ENCODE results near the gene INSIG1.

DNA sequence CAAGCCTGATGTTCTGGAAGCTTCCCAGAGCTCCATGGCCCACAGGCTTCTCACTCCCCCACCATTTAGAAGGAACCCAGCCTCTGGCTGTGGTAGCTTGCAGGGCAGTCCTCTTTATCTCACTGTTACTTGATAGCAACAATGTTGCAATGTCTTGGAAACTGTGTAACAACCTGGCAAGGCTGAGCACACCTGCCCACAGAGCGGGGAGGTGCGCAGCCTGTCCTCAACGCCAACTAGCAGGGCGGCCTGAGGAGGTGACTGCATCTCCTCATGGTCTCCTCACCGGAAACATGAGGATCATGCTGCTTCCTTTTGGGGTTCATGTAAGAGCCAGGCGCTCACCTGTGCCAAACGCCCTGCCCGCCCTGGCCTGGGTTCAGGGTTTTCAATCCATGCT, 43.7 kb upstream of the INSIG1 start:
- TF ChIP-seq, protein P1, sequence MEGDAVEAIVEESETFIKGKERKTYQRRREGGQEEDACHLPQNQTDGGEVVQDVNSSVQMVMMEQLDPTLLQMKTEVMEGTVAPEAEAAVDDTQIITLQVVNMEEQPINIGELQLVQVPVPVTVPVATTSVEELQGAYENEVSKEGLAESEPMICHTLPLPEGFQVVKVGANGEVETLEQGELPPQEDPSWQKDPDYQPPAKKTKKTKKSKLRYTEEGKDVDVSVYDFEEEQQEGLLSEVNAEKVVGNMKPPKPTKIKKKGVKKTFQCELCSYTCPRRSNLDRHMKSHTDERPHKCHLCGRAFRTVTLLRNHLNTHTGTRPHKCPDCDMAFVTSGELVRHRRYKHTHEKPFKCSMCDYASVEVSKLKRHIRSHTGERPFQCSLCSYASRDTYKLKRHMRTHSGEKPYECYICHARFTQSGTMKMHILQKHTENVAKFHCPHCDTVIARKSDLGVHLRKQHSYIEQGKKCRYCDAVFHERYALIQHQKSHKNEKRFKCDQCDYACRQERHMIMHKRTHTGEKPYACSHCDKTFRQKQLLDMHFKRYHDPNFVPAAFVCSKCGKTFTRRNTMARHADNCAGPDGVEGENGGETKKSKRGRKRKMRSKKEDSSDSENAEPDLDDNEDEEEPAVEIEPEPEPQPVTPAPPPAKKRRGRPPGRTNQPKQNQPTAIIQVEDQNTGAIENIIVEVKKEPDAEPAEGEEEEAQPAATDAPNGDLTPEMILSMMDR (IDR thresholded peaks at IDR 0.05 in 2 of 3, conservative IDR thresholded peaks at IDR 0.05 in 1 of 3; ENCODE audit: borderline replicate concordance in 1 of 3, insufficient read depth in 1 of 3, low read depth in 2 of 3, low read length in 2 of 3), result no peak
- TF ChIP-seq EZH2 (IDR thresholded peaks at IDR 0.05), result no peak
- TF ChIP-seq REST (IDR thresholded peaks at IDR 0.05; ENCODE audit: low read depth), result no peak
- no peak for TF ChIP-seq EGR1 (IDR thresholded peaks at IDR 0.05; ENCODE audit: low read depth)
- no peak for TF ChIP-seq RAD21 (IDR thresholded peaks at IDR 0.05; ENCODE audit: low read depth)
- no peak for TF ChIP-seq EZH2phosphoT487 (IDR thresholded peaks at IDR 0.05; ENCODE audit: borderline replicate concordance)
- TF ChIP-seq TCF7L2 (IDR thresholded peaks at IDR 0.05; ENCODE audit: borderline replicate concordance, extremely low read depth, insufficient read depth, insufficient read length), result no peak
- TF ChIP-seq POLR2A (IDR thresholded peaks at IDR 0.05; ENCODE audit: borderline replicate concordance, extremely low read depth, insufficient read depth, insufficient read length), result no peak
- TF ChIP-seq YY1 (IDR thresholded peaks at IDR 0.05; ENCODE audit: extremely low read depth, insufficient replicate concordance, low read depth, low read length), result no peak
- TF ChIP-seq ELF1 (IDR thresholded peaks at IDR 0.05; ENCODE audit: borderline replicate concordance, low read depth), result no peak
- TF ChIP-seq, protein P2, sequence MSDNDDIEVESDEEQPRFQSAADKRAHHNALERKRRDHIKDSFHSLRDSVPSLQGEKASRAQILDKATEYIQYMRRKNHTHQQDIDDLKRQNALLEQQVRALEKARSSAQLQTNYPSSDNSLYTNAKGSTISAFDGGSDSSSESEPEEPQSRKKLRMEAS (IDR thresholded peaks at IDR 0.05), result no peak

Measured in HCT116 (cell line).